Thoracic aorta (tissue), 2 donors: ENCODE measurements around the gene CAT. TPM values are rescaled to one million over a fixed set of nuclear protein-coding genes. Genes with fewer than 3 reads are reported as not detected.

Source experiments
- ATAC-seq: fragments of 150-250 bp; one replicate; pipeline ENCODE4 v1.8.0; 2017; ENCODE audit warnings: low read depth; ENCODE audit not compliant: insufficient number of reproducible peaks, low FRiP score
- DNase-seq: peaks from one replicate; pipeline ENCODE4 v3.0.0-alpha.2; 2020; ENCODE audit warnings: low spot score
- H3K27ac ChIP-seq, 2 donors: fragments of 200-600 bp; sonication (generic); 1 replicate in 1 of 2; 2 replicates in 1 of 2; pipeline ENCODE4 v1.5.1; 2016; ENCODE audit warnings: mild to moderate bottlenecking in 2 of 2, moderate library complexity in 2 of 2
- H3K27me3 ChIP-seq: fragments of 200-600 bp; sonication (generic); replicated peaks from 2 replicates; pipeline ENCODE4 v1.6.0; 2016; ENCODE audit warnings: mild to moderate bottlenecking; ENCODE audit not compliant: insufficient read depth
- H3K36me3 ChIP-seq: fragments of 200-600 bp; sonication (generic); one replicate; pipeline ENCODE4 v1.5.1; 2016
- H3K4me1 ChIP-seq, 2 donors: fragments of 200-600 bp; sonication (generic); 1 replicate in 1 of 2; 2 replicates in 1 of 2; pipeline versions ENCODE4 v1.5.1 to v1.6.0; 2016; ENCODE audit warnings: low read depth in 2 of 2, mild to moderate bottlenecking in 1 of 2; ENCODE audit not compliant: control insufficient read depth in 1 of 2
- H3K4me3 ChIP-seq: fragments of 200-600 bp; sonication (generic); 2 replicates; pipeline ENCODE4 v1.5.1; 2016; ENCODE audit warnings: mild to moderate bottlenecking
- H3K9me3 ChIP-seq: fragments of 200-600 bp; sonication (generic); 2 replicates; pipeline ENCODE4 v1.5.1; 2016
- total RNA-seq, 2 donors: library from RNA; depleted of rRNA; stranded (reverse); fragments of >200 nt; gene quantifications; one replicate each; pipeline versions ENCODE4 v1.1.0 to v1.2.3, GENCODE V29; 2016
- TF ChIP-seq, protein P1 (sequence below): fragments of 200-600 bp; sonication (generic); IDR thresholded peaks from one replicate; pipeline ENCODE4 v1.5.1; 2019; ENCODE audit warnings: antibody characterized with exemption

The CAT gene
- total RNA-seq, 2 donors from 2014 or later, result 54.7 to 65.3 TPM

- Histone ChIP-seq H3K9me3 (no peaks in the 10 kb centered on the region), H3K4me3 (no peak overlapping the region), H3K27me3 (no peaks in the 10 kb centered on the region), H3K4me1 (no peaks in the 10 kb centered on the region), H3K36me3 (no peaks in the 10 kb centered on the region), H3K27ac (no peak overlapping the region)
- DNase-seq (no peak), ATAC-seq (no peak)
- TF ChIP-seq, protein P1, sequence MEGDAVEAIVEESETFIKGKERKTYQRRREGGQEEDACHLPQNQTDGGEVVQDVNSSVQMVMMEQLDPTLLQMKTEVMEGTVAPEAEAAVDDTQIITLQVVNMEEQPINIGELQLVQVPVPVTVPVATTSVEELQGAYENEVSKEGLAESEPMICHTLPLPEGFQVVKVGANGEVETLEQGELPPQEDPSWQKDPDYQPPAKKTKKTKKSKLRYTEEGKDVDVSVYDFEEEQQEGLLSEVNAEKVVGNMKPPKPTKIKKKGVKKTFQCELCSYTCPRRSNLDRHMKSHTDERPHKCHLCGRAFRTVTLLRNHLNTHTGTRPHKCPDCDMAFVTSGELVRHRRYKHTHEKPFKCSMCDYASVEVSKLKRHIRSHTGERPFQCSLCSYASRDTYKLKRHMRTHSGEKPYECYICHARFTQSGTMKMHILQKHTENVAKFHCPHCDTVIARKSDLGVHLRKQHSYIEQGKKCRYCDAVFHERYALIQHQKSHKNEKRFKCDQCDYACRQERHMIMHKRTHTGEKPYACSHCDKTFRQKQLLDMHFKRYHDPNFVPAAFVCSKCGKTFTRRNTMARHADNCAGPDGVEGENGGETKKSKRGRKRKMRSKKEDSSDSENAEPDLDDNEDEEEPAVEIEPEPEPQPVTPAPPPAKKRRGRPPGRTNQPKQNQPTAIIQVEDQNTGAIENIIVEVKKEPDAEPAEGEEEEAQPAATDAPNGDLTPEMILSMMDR, result no peak
Observed at GRCh38 chr11:34425360-34425759, 13.4 kb upstream of the CAT start.

- H3K27ac ChIP-seq, result no peak overlapping the region
- no peaks in the 10 kb centered on the region for H3K27me3 ChIP-seq
- no peaks in the 10 kb centered on the region for H3K9me3 ChIP-seq
- H3K36me3 ChIP-seq, result no peaks in the 10 kb centered on the region
- no peaks in the 10 kb centered on the region for H3K4me1 ChIP-seq
- TF ChIP-seq, protein P1, result no peak
- ATAC-seq (no peak), DNase-seq (no peak)
- H3K4me3 ChIP-seq, result no peak overlapping the region
Observed at GRCh38 chr11:34425867-34426266, 12.9 kb upstream of the CAT start.

GRCh38 chr11:34426766-34427185, 12.0 kb upstream of the CAT start:
- ATAC-seq, result no peak
- no peak for DNase-seq
- Histone ChIP-seq H3K9me3 (no peaks in the 10 kb centered on the region), H3K4me3 (no peak overlapping the region), H3K27ac (no peak overlapping the region), H3K36me3 (no peaks in the 10 kb centered on the region), H3K27me3 (no peaks in the 10 kb centered on the region), H3K4me1 (no peaks in the 10 kb centered on the region)
- TF ChIP-seq, protein P1, result no peak

- TF ChIP-seq, protein P1, result no peak
- H3K9me3 ChIP-seq, result no peaks in the 10 kb centered on the region
- H3K27ac ChIP-seq, result no peak overlapping the region
- no peaks in the 10 kb centered on the region for H3K4me1 ChIP-seq
- H3K36me3 ChIP-seq, result no peaks in the 10 kb centered on the region
- DNase-seq, result no peak
- no peak for ATAC-seq
- no peaks in the 10 kb centered on the region for H3K27me3 ChIP-seq
- no peak overlapping the region for H3K4me3 ChIP-seq
Observed at GRCh38 chr11:34427186-34427805, 11.4 kb upstream of the CAT start.

DNA sequence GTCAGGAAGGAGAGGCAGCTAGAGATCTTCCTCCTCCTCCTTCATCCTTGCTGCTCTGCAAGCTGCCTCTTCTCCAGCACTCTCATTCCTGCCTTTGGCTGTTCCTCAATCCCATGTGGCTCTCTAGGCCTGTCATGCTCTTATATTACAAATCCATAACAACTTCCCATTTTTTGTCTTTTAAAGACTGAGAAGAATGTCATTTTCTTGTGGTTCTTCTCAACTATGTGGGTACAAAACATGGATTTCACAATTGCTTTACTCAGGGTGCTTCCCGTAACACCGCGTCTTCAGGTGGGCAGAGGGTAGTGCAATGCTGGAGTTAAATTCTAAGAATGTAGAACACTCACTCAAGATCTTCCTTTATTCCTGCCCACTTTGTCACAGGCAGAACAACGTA, 6.8 kb upstream of the CAT start:
- Histone ChIP-seq H3K4me1 (no peaks in the 10 kb centered on the region), H3K27ac (no peak overlapping the region), H3K27me3 (no peaks in the 10 kb centered on the region), H3K9me3 (no peaks in the 10 kb centered on the region), H3K36me3 (no peaks in the 10 kb centered on the region), H3K4me3 (no peak overlapping the region)
- TF ChIP-seq, protein P1, result no peak
- ATAC-seq (no peak), DNase-seq (no peak)
